Neural crest cell (in vitro differentiated cells): Measurements from ENCODE around the gene RASGRF2. TPM values are rescaled to one million over a fixed set of nuclear protein-coding genes. Genes with fewer than 3 reads are reported as not detected.

Experiments
- DNase-seq: peaks from one replicate; pipeline ENCODE4 v3.0.0; 2021; ENCODE audit warnings: low read depth, mixed read lengths, low spot score
- H3K27ac Mint-ChIP-seq: one replicate; pipeline ENCODE4 v1.8.0; 2021; ENCODE audit warnings: mild to moderate bottlenecking, mixed read lengths; ENCODE audit not compliant: unreplicated experiment
- H3K27me3 Mint-ChIP-seq: 2 replicates; pipeline ENCODE4 v1.8.0; 2021; ENCODE audit warnings: low read depth, mild to moderate bottlenecking, mixed read lengths
- H3K36me3 Mint-ChIP-seq: 2 replicates; pipeline ENCODE4 v1.8.0; 2021; ENCODE audit warnings: low read depth, mild to moderate bottlenecking, mixed read lengths
- H3K4me1 Mint-ChIP-seq: 2 replicates; pipeline ENCODE4 v1.8.0; 2021; ENCODE audit warnings: mixed read lengths
- H3K4me3 Mint-ChIP-seq: one replicate; pipeline ENCODE4 v1.8.0; 2021; ENCODE audit warnings: mild to moderate bottlenecking, mixed read lengths
- H3K9me3 Mint-ChIP-seq: 2 replicates; pipeline ENCODE4 v1.8.0; 2021; ENCODE audit warnings: mixed read lengths
- CTCF ChIP-seq: fragments of 200-600 bp; sonication (generic); conservative IDR thresholded peaks from 2 replicates; pipeline ENCODE4 v1.5.0; 2021; ENCODE audit warnings: antibody characterized with exemption, mild to moderate bottlenecking
- total RNA-seq: library from RNA; stranded (reverse); gene quantifications from 2 replicates; pipeline ENCODE4 v1.2.1, GENCODE V29; 2021

Gene RASGRF2
- total RNA-seq, 1 donor from 2014 or later = 0.19 TPM

GRCh38 chr5:81080809-81081460 is 120.8 kb downstream of the RASGRF2 start:
- Mint-ChIP-seq H3K9me3 (no peaks in the 10 kb centered on the region), H3K27me3 (no peaks in the 10 kb centered on the region), H3K27ac (no peak overlapping the region), H3K36me3 (no peaks in the 10 kb centered on the region), H3K4me1 (no peaks in the 10 kb centered on the region), H3K4me3 (no peak overlapping the region)
- no peak for TF ChIP-seq CTCF
- DNase-seq = no peak

GRCh38 chr5:81081461-81081835 is 121.3 kb downstream of the RASGRF2 start:
- DNase-seq = no peak
- H3K4me1 Mint-ChIP-seq = no peaks in the 10 kb centered on the region
- TF ChIP-seq CTCF = no peak
- no peak overlapping the region for H3K27ac Mint-ChIP-seq
- no peaks in the 10 kb centered on the region for H3K36me3 Mint-ChIP-seq
- no peaks in the 10 kb centered on the region for H3K9me3 Mint-ChIP-seq
- H3K4me3 Mint-ChIP-seq = no peak overlapping the region
- no peaks in the 10 kb centered on the region for H3K27me3 Mint-ChIP-seq

- no peak overlapping the region for H3K27ac Mint-ChIP-seq
Measured at GRCh38 chr5:81086881-81087281, 126.7 kb downstream of the RASGRF2 start.

GRCh38 chr5:81091199-81091598 is 131.0 kb downstream of the RASGRF2 start:
- H3K27ac Mint-ChIP-seq = no peak overlapping the region
- no peaks in the 10 kb centered on the region for H3K36me3 Mint-ChIP-seq
- no peaks in the 10 kb centered on the region for H3K9me3 Mint-ChIP-seq
- no peak for DNase-seq
- no peaks in the 10 kb centered on the region for H3K4me1 Mint-ChIP-seq
- no peak for TF ChIP-seq CTCF
- H3K4me3 Mint-ChIP-seq = no peak overlapping the region
- H3K27me3 Mint-ChIP-seq = no peaks in the 10 kb centered on the region

More at GRCh38 chr5:81086881-81087281, 126.7 kb downstream of the RASGRF2 start:
- Mint-ChIP-seq H3K4me1 (no peaks in the 10 kb centered on the region), H3K9me3 (no peaks in the 10 kb centered on the region), H3K27me3 (no peaks in the 10 kb centered on the region), H3K4me3 (no peak overlapping the region), H3K36me3 (no peaks in the 10 kb centered on the region)
- no peak for TF ChIP-seq CTCF
- no peak for DNase-seq

GRCh38 chr5:81093536-81094196 is 133.5 kb downstream of the RASGRF2 start:
- no peaks in the 10 kb centered on the region for H3K27me3 Mint-ChIP-seq
- H3K36me3 Mint-ChIP-seq = no peaks in the 10 kb centered on the region
- no peaks in the 10 kb centered on the region for H3K9me3 Mint-ChIP-seq
- H3K4me3 Mint-ChIP-seq = no peak overlapping the region
- TF ChIP-seq CTCF = no peak
- H3K4me1 Mint-ChIP-seq = no peaks in the 10 kb centered on the region
- DNase-seq = no peak
- H3K27ac Mint-ChIP-seq = no peak overlapping the region
